Pancreas (tissue), 10 donors: ENCODE measurements around the gene BICD1. TPM values are rescaled to one million over a fixed set of nuclear protein-coding genes. Genes with fewer than 3 reads are reported as not detected.
"Not testable (repeated sequence)": the region's sequence is repeated elsewhere in the genome, so short reads cannot be mapped to it uniquely, and the experiment has no call there.

ENCODE experiments used
- ATAC-seq, 4 donors: fragments of 200-7000 bp; cut with Tn5 transposase; one replicate each; pipeline versions ENCODE4 v1.8.0 to v1.9.1; 2020; ENCODE audit warnings: mild to moderate bottlenecking in 4 of 4, moderate library complexity in 4 of 4
- DNase-seq, 6 donors: peaks; one replicate each; pipeline ENCODE4 v3.0.0-alpha.2; 2020
- FAIRE-seq: peaks from 2 replicates; lab custom pipeline; 2012; peaks lifted over from hg19 to GRCh38; lab: Jason Lieb, UNC
- H3K27ac ChIP-seq, 4 donors: fragments of 200-600 bp; sonication (generic); 1 replicate in 3 of 4; 2 replicates in 1 of 4; pipeline versions ENCODE4 v1.5.0 to v1.8.0; 2020
- H3K27me3 ChIP-seq, 4 donors: fragments of 200-600 bp; one replicate each; pipeline ENCODE4 v1.8.0; 2021
- H3K36me3 ChIP-seq, 3 donors: fragments of 200-600 bp; sonication (generic) in 1 of 3; one replicate each; pipeline versions ENCODE4 v1.5.0 to v1.8.0; 2020 to 2021
- H3K4me1 ChIP-seq, 3 donors: fragments of 200-600 bp; one replicate each; pipeline ENCODE4 v1.8.0; 2021
- H3K4me3 ChIP-seq, 4 donors: fragments of 200-600 bp; sonication (generic) in 2 of 4; one replicate each; pipeline versions ENCODE4 v1.5.0 to v1.8.0; 2020 to 2021
- H3K9me3 ChIP-seq, 4 donors: fragments of 200-600 bp; one replicate each; pipeline ENCODE4 v1.8.0; 2021
- CTCF ChIP-seq, 4 donors: fragments of 200-600 bp; sonication (generic) in 3 of 4; IDR thresholded peaks; one replicate each; pipeline versions ENCODE4 v1.5.0 to v1.8.0; 2021; ENCODE audit warnings: antibody characterized with exemption in 4 of 4
- WGBS, 2 donors: extraction: QIAGEN DNeasy Blood & Tissue Kit; methylation state at CpG; one replicate each; pipeline ENCODE4 v1.1.7; 2013; 5-methylcytosine and 5-hydroxymethylcytosine counted together
- intact Hi-C, 3 donors: fragments of 100-400 bp; cut with DNase I; formaldehyde crosslinking; loops; one replicate each; pipeline versions ENCODE4 v1.11.1 to v1.14.2; 2022
- polyA plus RNA-seq, 2 donors: library from polyadenylated mRNA; stranded (reverse); fragments of 200-250 nt; gene quantifications; one replicate each; pipeline ENCODE4 v1.2.3, GENCODE V29; 2013
- total RNA-seq, 6 donors: library from RNA; stranded (reverse); fragmentation: NEBNext Ultra II Directional in 4 of 6; extraction: Animal tissue kit (Norgen Biotek cat#: 25700) in 4 of 6; gene quantifications; one replicate each; pipeline versions ENCODE4 v1.2.1 to v1.2.4, GENCODE V29; 2021 to 2023
- donor health status: healthy with polysubstance abuse.
- donor health status: DM: no; HTN: no; CAD: no; lungs with moderate emphysema.
- donor health status: DM: no; HTN: no; CAD: no.
- donor health status: control.
- donor health status: control.
- donor health status: Bipolar disorder and iron deficiency.
- donor health status: DM: yes; HTN: yes; CAD: no.
- donor health status: DM: no; HTN: no; CAD: no.
- donor health status: DM: no; HTN: no; CAD: no.
- donor health status: DM: yes; HTN: yes; CAD: no.

BICD1 gene
- total and polyA plus RNA-seq, 8 donors = 2.4 to 8.1 (median 3.4) TPM

DNA sequence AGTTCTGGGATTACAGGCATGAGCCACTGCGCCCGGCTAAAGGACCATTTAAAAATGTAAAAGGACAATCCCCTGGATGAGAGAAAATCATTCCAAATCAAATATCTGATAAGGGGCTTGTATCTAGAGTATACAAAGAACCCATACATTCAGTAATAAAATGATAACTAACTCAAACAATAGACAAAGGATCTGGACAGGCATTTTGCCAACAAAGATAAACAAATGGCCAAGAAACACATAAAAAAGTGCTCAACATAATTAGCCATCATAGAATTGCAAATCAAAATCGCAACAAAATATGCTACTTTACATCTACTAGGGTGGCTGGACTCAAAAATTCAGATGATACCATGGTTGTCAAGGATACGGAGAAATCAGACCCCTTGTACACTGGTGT is 8.5 kb upstream of the BICD1 start:
- H3K36me3 ChIP-seq = no peaks in the 10 kb centered on the region
- no peak overlapping the region for H3K4me3 ChIP-seq
- intact Hi-C loops = no loop called here
- DNase-seq = no peak
- H3K4me1 ChIP-seq = no peaks in the 10 kb centered on the region
- no peak for FAIRE-seq
- 56 to 62% methylated on average over 4 of the region's 4 CpGs for WGBS, 2 donors
- H3K9me3 ChIP-seq = no peaks in the 10 kb centered on the region
- no peak for ATAC-seq
- no peaks in the 10 kb centered on the region for H3K27me3 ChIP-seq
- no peak for TF ChIP-seq CTCF (IDR thresholded peaks at IDR 0.05)
- no peak overlapping the region for H3K27ac ChIP-seq

DNA sequence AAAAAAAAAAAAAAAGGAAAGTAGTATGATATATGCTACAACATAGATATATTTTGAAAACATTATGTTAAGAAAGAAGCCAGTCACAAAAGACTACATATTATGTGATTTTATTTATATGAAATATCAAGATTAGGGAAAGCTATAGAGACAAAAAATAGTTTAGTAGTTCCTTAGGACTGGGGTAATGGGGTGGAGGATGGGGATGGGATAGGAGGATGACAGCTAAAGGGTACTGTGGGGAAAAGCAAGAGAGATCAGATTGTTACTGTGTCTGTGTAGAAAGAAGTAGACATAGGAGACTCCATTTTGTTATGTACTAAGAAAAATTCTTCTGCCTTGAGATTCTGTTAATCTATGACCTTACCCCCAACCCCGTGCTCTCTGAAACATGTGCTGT is 7.4 kb upstream of the BICD1 start:
- ATAC-seq = not testable (repeated sequence)

DNA sequence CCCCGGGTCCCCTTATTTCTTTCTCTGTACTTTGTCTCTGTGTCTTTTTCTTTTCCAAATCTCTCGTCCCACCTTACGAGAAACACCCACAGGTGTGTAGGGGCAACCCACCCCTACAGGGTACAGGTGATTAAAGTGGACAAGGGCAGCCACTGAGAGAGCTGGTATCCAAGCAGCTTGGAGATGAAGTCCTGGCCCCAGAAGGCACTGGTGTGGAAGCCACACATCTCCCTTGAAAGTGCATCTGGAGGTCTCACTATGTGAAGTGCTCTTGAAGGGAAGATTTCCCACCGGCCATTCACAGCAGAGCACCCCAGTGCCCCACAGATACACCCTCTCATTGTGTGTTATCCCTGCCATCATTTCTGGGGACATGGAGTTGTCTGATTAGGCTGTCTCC is 6.3 kb upstream of the BICD1 start:
- Histone ChIP-seq H3K27me3 (no peaks in the 10 kb centered on the region), H3K9me3 (no peaks in the 10 kb centered on the region), H3K27ac (no peak overlapping the region), H3K4me1 (no peaks in the 10 kb centered on the region), H3K36me3 (no peaks in the 10 kb centered on the region), H3K4me3 (no peak overlapping the region)
- FAIRE-seq (no peak), DNase-seq (no peak), ATAC-seq (no peak)
- TF ChIP-seq CTCF (IDR thresholded peaks at IDR 0.05) = no peak
- intact Hi-C loops = no loop called here
- WGBS, 2 donors = 55 to 77% methylated on average over 4 of the region's 4 CpGs

More for the DNA sequence above, 7.4 kb upstream of the BICD1 start:
- H3K4me1 ChIP-seq, FAIRE-seq, H3K27me3 ChIP-seq, DNase-seq, H3K9me3 ChIP-seq, intact Hi-C loops, H3K36me3 ChIP-seq, H3K27ac ChIP-seq, H3K4me3 ChIP-seq: not testable (repeated sequence)
- WGBS, 2 donors = no CpG with 5 or more reads among the region's 1 CpG

DNA sequence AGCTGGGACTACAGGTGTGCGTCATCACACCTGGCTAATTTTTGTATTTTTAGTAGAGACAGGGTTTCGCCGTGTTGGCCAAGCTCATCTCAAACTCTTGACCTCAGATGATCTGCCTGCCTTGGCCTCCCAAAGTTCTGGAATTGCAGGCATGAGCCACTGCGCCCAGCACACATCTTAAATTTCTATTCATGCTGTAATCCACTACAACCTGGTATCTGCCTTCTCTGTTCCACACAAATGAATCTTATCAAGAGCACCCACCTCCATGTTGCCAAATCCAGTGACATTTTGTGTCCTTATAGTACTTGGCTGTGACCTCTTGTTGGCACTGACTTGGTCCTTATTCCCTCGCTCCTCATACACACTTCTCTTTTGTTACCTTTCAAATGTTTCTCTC is 5.8 kb upstream of the BICD1 start:
- DNase-seq = no peak
- 70 to 93% methylated on average over 5 of the region's 5 CpGs for WGBS, 2 donors
- H3K4me3 ChIP-seq = no peak overlapping the region
- no peaks in the 10 kb centered on the region for H3K36me3 ChIP-seq
- intact Hi-C loops = no loop called here
- ATAC-seq = no peak
- no peak for TF ChIP-seq CTCF (IDR thresholded peaks at IDR 0.05)
- no peak overlapping the region for H3K27ac ChIP-seq
- H3K27me3 ChIP-seq = no peaks in the 10 kb centered on the region
- H3K9me3 ChIP-seq = no peaks in the 10 kb centered on the region
- H3K4me1 ChIP-seq = no peaks in the 10 kb centered on the region
- no peak for FAIRE-seq

DNA sequence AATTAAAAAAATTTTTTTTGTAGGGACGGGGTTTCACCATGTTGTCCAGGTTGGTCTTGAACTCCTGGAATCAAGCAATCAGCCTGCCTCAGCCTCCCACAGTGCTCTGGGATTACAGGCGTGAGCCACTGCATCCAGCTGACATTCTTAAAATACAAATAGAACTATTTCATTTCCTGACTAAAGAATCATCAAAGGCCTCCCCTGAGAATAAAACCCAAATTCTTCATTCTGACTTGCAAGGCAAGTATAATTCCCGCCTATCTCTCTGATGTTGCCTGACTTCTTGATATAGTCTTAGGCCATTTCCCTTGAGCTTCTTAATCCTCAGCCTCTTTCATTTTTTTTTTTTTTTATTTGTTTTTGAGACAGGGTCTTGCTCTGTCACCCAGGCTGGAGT is 4.4 kb upstream of the BICD1 start:
- Histone ChIP-seq H3K4me3 (no peak overlapping the region), H3K4me1 (no peaks in the 10 kb centered on the region), H3K9me3 (no peaks in the 10 kb centered on the region), H3K27me3 (no peaks in the 10 kb centered on the region), H3K27ac (no peak overlapping the region), H3K36me3 (no peaks in the 10 kb centered on the region)
- TF ChIP-seq CTCF (IDR thresholded peaks at IDR 0.05) = no peak
- 84 to 92% methylated on average over 3 of the region's 3 CpGs for WGBS, 2 donors
- FAIRE-seq (no peak), DNase-seq (no peak), ATAC-seq (no peak)
- intact Hi-C loops = no loop called here
